Measurements from ENCODE around the gene SORCS2.

Gene SORCS2

DNA sequence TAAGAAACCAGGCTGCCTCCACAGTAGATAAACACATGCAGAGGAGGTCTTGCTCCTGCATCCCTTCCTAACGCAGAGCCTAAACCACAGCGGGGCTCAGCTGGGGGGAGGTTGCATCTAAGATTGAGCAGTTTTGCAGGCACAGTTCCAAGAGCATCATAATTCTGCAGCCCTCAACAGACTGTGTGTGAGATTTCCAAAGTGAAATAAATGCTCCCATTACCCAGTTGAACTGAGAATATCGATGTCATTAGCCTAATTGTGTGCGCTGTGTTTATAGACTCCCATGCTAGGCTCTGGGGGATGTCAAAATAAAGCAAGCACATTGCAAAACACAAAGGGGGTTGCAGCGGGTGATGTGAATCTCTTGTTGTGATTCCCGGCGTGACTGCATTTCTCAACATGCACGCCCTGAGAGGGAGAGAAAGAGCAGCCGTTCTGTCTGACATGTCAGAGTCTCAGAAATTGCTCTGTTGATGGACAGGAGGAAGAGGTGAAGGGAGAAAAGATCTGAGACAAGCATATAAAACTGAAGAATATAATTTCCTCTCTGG lies 392.3 kb downstream of the SORCS2 start:
- no peak overlapping the region for H3K27ac ChIP-seq (ENCODE audit: extremely low read depth, low read depth, low read length)
- no peak overlapping the region for H3K4me3 ChIP-seq (ENCODE audit: low read depth, low read length)
- CTCF ChIA-PET = no interaction called here
- no peaks in the 10 kb centered on the region for H3K36me3 ChIP-seq (ENCODE audit: control insufficient read depth in 2 of 2, insufficient read depth in 1 of 2, low read length in 2 of 2)
- POLR2A ChIA-PET = no interaction called here
- no peaks in the 10 kb centered on the region for H3K9me3 ChIP-seq (ENCODE audit: control insufficient read depth, insufficient read depth, low read depth, low read length)
- H3K4me1 ChIP-seq (ENCODE audit: control insufficient read depth, insufficient read depth, low read length) = no peaks in the 10 kb centered on the region
- TF ChIP-seq ZNF747 (tag by site-specific recombination; IDR thresholded peaks at IDR 0.05) = no peak
- TF ChIP-seq, protein P1, sequence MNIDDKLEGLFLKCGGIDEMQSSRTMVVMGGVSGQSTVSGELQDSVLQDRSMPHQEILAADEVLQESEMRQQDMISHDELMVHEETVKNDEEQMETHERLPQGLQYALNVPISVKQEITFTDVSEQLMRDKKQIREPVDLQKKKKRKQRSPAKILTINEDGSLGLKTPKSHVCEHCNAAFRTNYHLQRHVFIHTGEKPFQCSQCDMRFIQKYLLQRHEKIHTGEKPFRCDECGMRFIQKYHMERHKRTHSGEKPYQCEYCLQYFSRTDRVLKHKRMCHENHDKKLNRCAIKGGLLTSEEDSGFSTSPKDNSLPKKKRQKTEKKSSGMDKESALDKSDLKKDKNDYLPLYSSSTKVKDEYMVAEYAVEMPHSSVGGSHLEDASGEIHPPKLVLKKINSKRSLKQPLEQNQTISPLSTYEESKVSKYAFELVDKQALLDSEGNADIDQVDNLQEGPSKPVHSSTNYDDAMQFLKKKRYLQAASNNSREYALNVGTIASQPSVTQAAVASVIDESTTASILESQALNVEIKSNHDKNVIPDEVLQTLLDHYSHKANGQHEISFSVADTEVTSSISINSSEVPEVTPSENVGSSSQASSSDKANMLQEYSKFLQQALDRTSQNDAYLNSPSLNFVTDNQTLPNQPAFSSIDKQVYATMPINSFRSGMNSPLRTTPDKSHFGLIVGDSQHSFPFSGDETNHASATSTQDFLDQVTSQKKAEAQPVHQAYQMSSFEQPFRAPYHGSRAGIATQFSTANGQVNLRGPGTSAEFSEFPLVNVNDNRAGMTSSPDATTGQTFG (tag by site-specific recombination; IDR thresholded peaks at IDR 0.05; ENCODE audit: borderline replicate concordance) = no peak
- TF ChIP-seq, protein P2, sequence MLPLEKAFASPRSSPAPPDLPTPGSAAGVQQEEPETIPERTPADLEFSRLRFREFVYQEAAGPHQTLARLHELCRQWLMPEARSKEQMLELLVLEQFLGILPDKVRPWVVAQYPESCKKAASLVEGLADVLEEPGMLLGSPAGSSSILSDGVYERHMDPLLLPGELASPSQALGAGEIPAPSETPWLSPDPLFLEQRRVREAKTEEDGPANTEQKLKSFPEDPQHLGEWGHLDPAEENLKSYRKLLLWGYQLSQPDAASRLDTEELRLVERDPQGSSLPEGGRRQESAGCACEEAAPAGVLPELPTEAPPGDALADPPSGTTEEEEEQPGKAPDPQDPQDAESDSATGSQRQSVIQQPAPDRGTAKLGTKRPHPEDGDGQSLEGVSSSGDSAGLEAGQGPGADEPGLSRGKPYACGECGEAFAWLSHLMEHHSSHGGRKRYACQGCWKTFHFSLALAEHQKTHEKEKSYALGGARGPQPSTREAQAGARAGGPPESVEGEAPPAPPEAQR (tag by site-specific recombination; IDR thresholded peaks at IDR 0.05) = no peak
- no peak for TF ChIP-seq ZBTB20 (tag by site-specific recombination; IDR thresholded peaks at IDR 0.05)
- no peak for TF ChIP-seq ZFP37 (tag by site-specific recombination; IDR thresholded peaks at IDR 0.05)
- TF ChIP-seq IKZF3 (tag by site-specific recombination; IDR thresholded peaks at IDR 0.05) = no peak
- TF ChIP-seq, protein P3, sequence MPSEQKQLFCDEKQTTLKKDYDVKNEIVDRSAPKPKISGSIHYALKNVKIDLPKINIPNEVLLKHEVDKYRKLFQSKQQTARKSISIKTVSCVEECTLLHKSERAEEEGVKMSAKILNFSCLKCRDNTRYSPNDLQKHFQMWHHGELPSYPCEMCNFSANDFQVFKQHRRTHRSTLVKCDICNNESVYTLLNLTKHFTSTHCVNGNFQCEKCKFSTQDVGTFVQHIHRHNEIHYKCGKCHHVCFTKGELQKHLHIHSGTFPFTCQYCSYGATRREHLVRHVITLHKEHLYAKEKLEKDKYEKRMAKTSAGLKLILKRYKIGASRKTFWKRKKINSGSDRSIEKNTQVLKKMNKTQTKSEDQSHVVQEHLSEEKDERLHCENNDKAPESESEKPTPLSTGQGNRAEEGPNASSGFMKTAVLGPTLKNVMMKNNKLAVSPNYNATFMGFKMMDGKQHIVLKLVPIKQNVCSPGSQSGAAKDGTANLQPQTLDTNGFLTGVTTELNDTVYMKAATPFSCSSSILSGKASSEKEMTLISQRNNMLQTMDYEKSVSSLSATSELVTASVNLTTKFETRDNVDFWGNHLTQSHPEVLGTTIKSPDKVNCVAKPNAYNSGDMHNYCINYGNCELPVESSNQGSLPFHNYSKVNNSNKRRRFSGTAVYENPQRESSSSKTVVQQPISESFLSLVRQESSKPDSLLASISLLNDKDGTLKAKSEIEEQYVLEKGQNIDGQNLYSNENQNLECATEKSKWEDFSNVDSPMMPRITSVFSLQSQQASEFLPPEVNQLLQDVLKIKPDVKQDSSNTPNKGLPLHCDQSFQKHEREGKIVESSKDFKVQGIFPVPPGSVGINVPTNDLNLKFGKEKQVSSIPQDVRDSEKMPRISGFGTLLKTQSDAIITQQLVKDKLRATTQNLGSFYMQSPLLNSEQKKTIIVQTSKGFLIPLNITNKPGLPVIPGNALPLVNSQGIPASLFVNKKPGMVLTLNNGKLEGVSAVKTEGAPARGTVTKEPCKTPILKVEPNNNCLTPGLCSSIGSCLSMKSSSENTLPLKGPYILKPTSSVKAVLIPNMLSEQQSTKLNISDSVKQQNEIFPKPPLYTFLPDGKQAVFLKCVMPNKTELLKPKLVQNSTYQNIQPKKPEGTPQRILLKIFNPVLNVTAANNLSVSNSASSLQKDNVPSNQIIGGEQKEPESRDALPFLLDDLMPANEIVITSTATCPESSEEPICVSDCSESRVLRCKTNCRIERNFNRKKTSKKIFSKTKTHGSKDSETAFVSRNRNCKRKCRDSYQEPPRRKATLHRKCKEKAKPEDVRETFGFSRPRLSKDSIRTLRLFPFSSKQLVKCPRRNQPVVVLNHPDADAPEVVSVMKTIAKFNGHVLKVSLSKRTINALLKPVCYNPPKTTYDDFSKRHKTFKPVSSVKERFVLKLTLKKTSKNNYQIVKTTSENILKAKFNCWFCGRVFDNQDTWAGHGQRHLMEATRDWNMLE (tag by site-specific recombination; conservative IDR thresholded peaks at IDR 0.05; ENCODE audit: low read depth) = no peak
- TF ChIP-seq ZNF157 (tag by site-specific recombination; IDR thresholded peaks at IDR 0.05) = no peak
- TF ChIP-seq ZBTB21 (tag by site-specific recombination; IDR thresholded peaks at IDR 0.05) = no peak
- TF ChIP-seq KLF7 (tag by site-specific recombination; IDR thresholded peaks at IDR 0.05; ENCODE audit: borderline replicate concordance) = no peak
- no peak for TF ChIP-seq ZBTB1 (tag by site-specific recombination; IDR thresholded peaks at IDR 0.05)
- no peak for TF ChIP-seq ZBTB8A (tag by site-specific recombination; IDR thresholded peaks at IDR 0.05)
- TF ChIP-seq ZNF658 (tag by site-specific recombination; IDR thresholded peaks at IDR 0.05) = no peak

DNA sequence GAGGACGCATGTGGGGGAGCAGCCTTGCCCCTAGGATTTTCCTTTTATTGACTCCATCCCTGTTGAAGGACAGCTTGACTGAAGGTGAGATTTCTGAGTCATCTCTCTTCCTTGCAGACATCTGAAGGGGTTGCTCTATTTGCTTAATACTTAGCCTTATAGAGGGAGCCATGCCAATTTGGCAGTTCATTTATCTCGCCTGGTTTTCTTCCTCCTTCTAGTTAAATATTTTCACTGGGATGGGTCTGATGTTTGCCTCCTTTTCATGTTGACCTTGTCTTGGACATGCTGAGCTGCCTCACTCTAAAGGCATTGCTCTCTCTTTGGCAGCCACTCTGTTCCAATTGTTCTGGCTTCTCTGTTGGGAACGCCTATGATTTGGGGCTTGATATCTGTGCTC lies 393.4 kb downstream of the SORCS2 start:
- CTCF ChIA-PET = interaction anchor here (0.6 kb wide), 2 partner anchors 10 to 43 kb away, joined by 3 to 6 read pairs; no protein-coding TSS in a partner anchor
- Histone ChIP-seq H3K4me1 (ENCODE audit: control insufficient read depth, insufficient read depth, low read length) (no peaks in the 10 kb centered on the region), H3K36me3 (ENCODE audit: control insufficient read depth in 2 of 2, insufficient read depth in 1 of 2, low read length in 2 of 2) (no peaks in the 10 kb centered on the region), H3K4me3 (ENCODE audit: low read depth, low read length) (no peak overlapping the region), H3K9me3 (ENCODE audit: control insufficient read depth, insufficient read depth, low read depth, low read length) (no peaks in the 10 kb centered on the region), H3K27ac (ENCODE audit: extremely low read depth, low read depth, low read length) (no peak overlapping the region)
- POLR2A ChIA-PET = no interaction called here
- TF ChIP-seq ZNF37A (tag by site-specific recombination; IDR thresholded peaks at IDR 0.05) (no peak), ZNF544 (tag by site-specific recombination; IDR thresholded peaks at IDR 0.05) (no peak), SCRT2 (tag by site-specific recombination; IDR thresholded peaks at IDR 0.05) (no peak), ZNF112 (tag by site-specific recombination; IDR thresholded peaks at IDR 0.05) (no peak), ZEB2 (tag by site-specific recombination; IDR thresholded peaks at IDR 0.05) (no peak), MYNN (tag by site-specific recombination; IDR thresholded peaks at IDR 0.05; ENCODE audit: borderline replicate concordance) (no peak), ZNF10 (tag by site-specific recombination; IDR thresholded peaks at IDR 0.05) (no peak), ZSCAN16 (tag by site-specific recombination; IDR thresholded peaks at IDR 0.05) (no peak), ZNF776 (tag by site-specific recombination; IDR thresholded peaks at IDR 0.05; ENCODE audit: borderline replicate concordance) (no peak), ZNF292 (tag by site-specific recombination; IDR thresholded peaks at IDR 0.05; ENCODE audit: borderline replicate concordance, low read depth) (no peak), KLF1 (tag by site-specific recombination; IDR thresholded peaks at IDR 0.05) (no peak), ZNF19 (tag by site-specific recombination; IDR thresholded peaks at IDR 0.05; ENCODE audit: low read depth) (no peak), PRDM1 (tag by site-specific recombination; IDR thresholded peaks at IDR 0.05) (no peak)
- TF ChIP-seq, protein P4, sequence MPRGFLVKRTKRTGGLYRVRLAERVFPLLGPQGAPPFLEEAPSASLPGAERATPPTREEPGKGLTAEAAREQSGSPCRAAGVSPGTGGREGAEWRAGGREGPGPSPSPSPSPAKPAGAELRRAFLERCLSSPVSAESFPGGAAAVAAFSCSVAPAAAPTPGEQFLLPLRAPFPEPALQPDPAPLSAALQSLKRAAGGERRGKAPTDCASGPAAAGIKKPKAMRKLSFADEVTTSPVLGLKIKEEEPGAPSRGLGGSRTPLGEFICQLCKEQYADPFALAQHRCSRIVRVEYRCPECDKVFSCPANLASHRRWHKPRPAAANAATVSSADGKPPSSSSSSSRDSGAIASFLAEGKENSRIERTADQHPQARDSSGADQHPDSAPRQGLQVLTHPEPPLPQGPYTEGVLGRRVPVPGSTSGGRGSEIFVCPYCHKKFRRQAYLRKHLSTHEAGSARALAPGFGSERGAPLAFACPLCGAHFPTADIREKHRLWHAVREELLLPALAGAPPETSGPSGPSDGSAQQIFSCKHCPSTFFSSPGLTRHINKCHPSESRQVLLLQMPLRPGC (tag by site-specific recombination; IDR thresholded peaks at IDR 0.05) = no peak

Measured in HEK293 (cell line).